Fibroblast of pulmonary artery (primary cell): Measurements from ENCODE around the gene RXFP1.
"Not testable (repeated sequence)": the region's sequence is repeated elsewhere in the genome, so short reads cannot be mapped to it uniquely, and the experiment has no call there.

Experiments
- DNase-seq: peaks from one replicate; pipeline ENCODE4 v3.0.0-alpha.2; 2010; ENCODE audit warnings: low read depth
- H3K4me3 ChIP-seq: replicated peaks from 2 replicates; pipeline ENCODE4 v1.5.1; 2011; ENCODE audit warnings: low read depth, mild to moderate bottlenecking, control low read depth, low read length, moderate library complexity
- TF ChIP-seq, protein P1 (sequence below): IDR thresholded peaks from 2 replicates; pipeline ENCODE4 v1.5.1; 2011; ENCODE audit warnings: mild to moderate bottlenecking, control low read depth, low read length, inconsistent platforms; ENCODE audit errors: missing control alignments

The RXFP1 gene

DNA sequence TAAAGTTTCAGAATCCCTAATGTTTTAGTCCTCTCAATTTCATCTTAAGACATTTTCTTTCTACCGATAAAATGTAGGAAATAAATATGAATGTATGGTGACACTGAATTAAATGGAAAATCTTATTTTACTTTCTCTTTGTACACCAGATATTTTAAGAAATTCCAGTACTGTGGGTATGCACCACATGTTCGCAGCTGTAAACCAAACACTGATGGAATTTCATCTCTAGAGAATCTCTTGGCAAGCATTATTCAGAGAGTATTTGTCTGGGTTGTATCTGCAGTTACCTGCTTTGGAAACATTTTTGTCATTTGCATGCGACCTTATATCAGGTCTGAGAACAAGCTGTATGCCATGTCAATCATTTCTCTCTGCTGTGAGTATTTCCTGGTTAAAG is 123.1 kb downstream of the RXFP1 start:
- no peak overlapping the region for H3K4me3 ChIP-seq
- DNase-seq = no peak
- TF ChIP-seq, protein P1, sequence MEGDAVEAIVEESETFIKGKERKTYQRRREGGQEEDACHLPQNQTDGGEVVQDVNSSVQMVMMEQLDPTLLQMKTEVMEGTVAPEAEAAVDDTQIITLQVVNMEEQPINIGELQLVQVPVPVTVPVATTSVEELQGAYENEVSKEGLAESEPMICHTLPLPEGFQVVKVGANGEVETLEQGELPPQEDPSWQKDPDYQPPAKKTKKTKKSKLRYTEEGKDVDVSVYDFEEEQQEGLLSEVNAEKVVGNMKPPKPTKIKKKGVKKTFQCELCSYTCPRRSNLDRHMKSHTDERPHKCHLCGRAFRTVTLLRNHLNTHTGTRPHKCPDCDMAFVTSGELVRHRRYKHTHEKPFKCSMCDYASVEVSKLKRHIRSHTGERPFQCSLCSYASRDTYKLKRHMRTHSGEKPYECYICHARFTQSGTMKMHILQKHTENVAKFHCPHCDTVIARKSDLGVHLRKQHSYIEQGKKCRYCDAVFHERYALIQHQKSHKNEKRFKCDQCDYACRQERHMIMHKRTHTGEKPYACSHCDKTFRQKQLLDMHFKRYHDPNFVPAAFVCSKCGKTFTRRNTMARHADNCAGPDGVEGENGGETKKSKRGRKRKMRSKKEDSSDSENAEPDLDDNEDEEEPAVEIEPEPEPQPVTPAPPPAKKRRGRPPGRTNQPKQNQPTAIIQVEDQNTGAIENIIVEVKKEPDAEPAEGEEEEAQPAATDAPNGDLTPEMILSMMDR = no peak

GRCh38 chr4:158649111-158649680 is 127.5 kb downstream of the RXFP1 start:
- H3K4me3 ChIP-seq = no peak overlapping the region
- TF ChIP-seq, protein P1 = no peak
- DNase-seq = peak; percentile 68

DNA sequence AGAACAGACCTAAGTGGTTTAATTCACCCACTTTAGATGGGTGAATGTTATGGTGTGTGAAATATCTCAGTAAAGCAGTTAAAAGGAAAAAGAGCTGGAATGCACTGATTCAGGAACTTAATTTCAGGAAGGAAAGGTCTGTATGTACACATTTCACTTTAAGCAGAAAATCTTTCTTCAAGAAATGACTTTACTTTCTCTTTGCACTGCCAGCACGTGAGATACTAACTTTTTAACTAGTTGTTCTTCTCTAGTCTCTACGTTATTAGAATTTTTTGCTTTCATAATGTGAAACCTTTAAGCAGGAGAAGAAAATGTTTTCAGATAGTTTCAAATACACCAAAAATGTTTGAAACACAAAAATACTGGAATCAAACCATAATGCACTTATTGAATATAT is 131.2 kb downstream of the RXFP1 start:
- TF ChIP-seq, protein P1 = no peak
- no peak for DNase-seq
- H3K4me3 ChIP-seq = no peak overlapping the region

DNA sequence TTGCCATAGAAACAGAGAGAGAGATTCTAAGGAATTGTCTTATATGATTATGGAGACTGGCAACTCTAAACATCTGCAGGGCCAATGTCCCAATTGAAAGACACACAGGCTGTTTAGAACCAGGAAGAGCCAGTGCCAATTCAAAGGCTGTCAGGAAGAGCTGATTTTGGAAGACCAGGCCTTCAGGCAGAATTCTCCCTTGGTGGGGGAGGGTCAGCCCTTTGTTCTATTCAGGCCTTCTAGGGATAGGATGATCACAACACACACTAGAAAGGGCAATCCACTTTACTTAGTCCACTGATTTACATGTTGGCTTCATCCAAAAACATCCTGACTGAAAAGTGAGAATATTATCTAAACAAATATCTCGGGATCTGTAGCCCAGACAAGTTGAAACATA is 134.8 kb downstream of the RXFP1 start:
- TF ChIP-seq, protein P1 = no peak
- no peak overlapping the region for H3K4me3 ChIP-seq
- DNase-seq = no peak

DNA sequence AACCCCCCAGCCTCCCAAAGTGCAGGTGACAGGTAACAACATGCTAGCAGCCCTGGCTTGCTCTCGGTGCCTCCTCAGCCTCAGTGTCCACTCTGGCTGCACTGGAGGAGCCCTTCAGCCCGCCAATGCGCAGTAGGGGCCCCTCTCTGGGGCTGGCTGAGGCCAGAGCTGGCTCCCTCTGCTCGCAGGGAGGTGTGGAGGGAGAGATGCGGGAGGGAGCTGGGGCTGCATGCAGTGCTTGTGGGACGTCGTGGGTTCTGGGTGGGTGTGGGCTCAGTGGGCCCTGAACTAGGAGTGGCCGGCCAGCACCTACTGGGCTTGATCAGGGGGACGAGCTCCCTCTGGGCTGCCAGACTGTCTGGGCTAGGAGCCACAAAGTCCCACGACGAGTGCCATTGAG is 135.6 kb downstream of the RXFP1 start:
- no peak overlapping the region for H3K4me3 ChIP-seq
- no peak for DNase-seq
- TF ChIP-seq, protein P1 = no peak

DNA sequence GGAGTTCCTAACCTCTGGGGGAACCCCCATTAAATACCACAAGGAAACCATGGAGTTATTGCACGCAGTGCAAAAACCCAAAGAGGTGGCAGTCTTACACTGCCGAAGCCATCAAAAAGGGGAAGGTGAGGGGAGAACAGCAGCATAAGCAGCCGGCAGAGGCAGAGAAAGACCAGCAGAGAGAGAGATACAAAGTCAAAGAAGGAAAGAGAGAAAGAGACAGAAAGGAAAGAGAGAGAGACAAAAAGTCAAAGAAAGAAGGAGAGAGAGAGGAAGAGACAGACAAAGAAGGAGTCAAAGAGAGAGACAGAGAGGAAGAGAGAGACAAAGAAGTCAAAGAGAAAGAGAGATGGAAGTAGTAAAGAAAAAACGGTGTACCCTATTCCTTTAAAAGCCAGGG is 141.6 kb downstream of the RXFP1 start:
- H3K4me3 ChIP-seq = not testable (repeated sequence)

GRCh38 chr4:158663707-158664625 is 142.3 kb downstream of the RXFP1 start:
- H3K4me3 ChIP-seq = not testable (repeated sequence)

More for the DNA sequence above, 141.6 kb downstream of the RXFP1 start:
- not testable (repeated sequence) for DNase-seq

GRCh38 chr4:158664806-158665205 is 143.1 kb downstream of the RXFP1 start:
- TF ChIP-seq, protein P1 = no peak
- DNase-seq = no peak
- H3K4me3 ChIP-seq = no peak overlapping the region

More at GRCh38 chr4:158663707-158664625, 142.3 kb downstream of the RXFP1 start:
- DNase-seq = peak; percentile 54
